Heart left ventricle (tissue), 16 donors: Measurements from ENCODE around the gene SH3BP4. TPM values are rescaled to one million over a fixed set of nuclear protein-coding genes. Genes with fewer than 3 reads are reported as not detected.

Experiments used
- ATAC-seq, 4 donors: fragments of 200-7000 bp; cut with Tn5 transposase; one replicate each; pipeline ENCODE4 v1.9.1; 2020 to 2022; ENCODE audit warnings: moderate library complexity in 4 of 4, mild to moderate bottlenecking in 3 of 4, moderate number of reproducible peaks in 1 of 4
- DNase-seq, 5 donors: peaks; one replicate each; pipeline ENCODE4 v3.0.0-alpha.2; 2020
- H3K27ac ChIP-seq, 12 donors: fragments of 200-600 bp; sonication (generic) in 4 of 12; one replicate each; pipeline versions ENCODE4 v1.5.0 to v1.8.0; 2016 to 2022; ENCODE audit warnings: mild to moderate bottlenecking in 2 of 12
- H3K27me3 ChIP-seq, 9 donors: fragments of 200-600 bp; sonication (generic) in 2 of 9; one replicate each; pipeline versions ENCODE4 v1.5.1 to v1.8.0; 2016 to 2022; ENCODE audit warnings: mild to moderate bottlenecking in 3 of 9
- H3K36me3 ChIP-seq, 9 donors: fragments of 200-600 bp; sonication (generic) in 2 of 9; one replicate each; pipeline versions ENCODE4 v1.5.0 to v1.8.0; 2018 to 2022; ENCODE audit warnings: mild to moderate bottlenecking in 2 of 9
- H3K4me1 ChIP-seq, 12 donors: fragments of 200-600 bp; sonication (generic) in 4 of 12; one replicate each; pipeline versions ENCODE4 v1.5.0 to v1.8.0; 2016 to 2022; ENCODE audit warnings: mild to moderate bottlenecking in 3 of 12
- H3K4me3 ChIP-seq, 12 donors: fragments of 200-600 bp; sonication (generic) in 4 of 12; one replicate each; pipeline versions ENCODE4 v1.5.0 to v1.8.0; 2017 to 2022; ENCODE audit warnings: mild to moderate bottlenecking in 9 of 12, moderate library complexity in 4 of 12
- H3K9me3 ChIP-seq, 12 donors: fragments of 200-600 bp; sonication (generic) in 4 of 12; one replicate each; pipeline versions ENCODE4 v1.5.0 to v1.8.0; 2016 to 2022; ENCODE audit warnings: mild to moderate bottlenecking in 1 of 12
- CTCF ChIP-seq, 12 donors: fragments of 200-600 bp; sonication (generic) in 4 of 12; IDR thresholded peaks; one replicate each; pipeline versions ENCODE4 v1.5.0 to v1.8.0; 2018 to 2022; ENCODE audit warnings: antibody characterized with exemption in 12 of 12, mild to moderate bottlenecking in 5 of 12
- POLR2A ChIP-seq, 2 donors: fragments of 450-650 bp; IDR thresholded peaks; one replicate each; pipeline ENCODE4 v1.6.1; 2017; ENCODE audit warnings: antibody characterized with exemption in 2 of 2, mild to moderate bottlenecking in 2 of 2, moderate library complexity in 2 of 2
- WGBS, 4 donors: extraction: QIAGEN DNeasy Blood & Tissue Kit in 2 of 4; methylation state at CpG; one replicate each; pipeline versions ENCODE4 v1.1.5 to v1.1.7; 2013 to 2018; 5-methylcytosine and 5-hydroxymethylcytosine counted together
- intact Hi-C, 10 donors: fragments of 100-400 bp; cut with DNase I; formaldehyde crosslinking; loops; one replicate each; pipeline versions ENCODE4 v1.11.1 to v1.14.2; 2022
- polyA plus RNA-seq, 2 donors: library from polyadenylated mRNA; stranded (reverse); fragments of 200-250 nt; gene quantifications; one replicate each; pipeline ENCODE4 v1.2.3, GENCODE V29; 2013
- total RNA-seq, 9 donors: library from RNA; depleted of rRNA in 2 of 9; stranded (reverse); fragments of >200 nt in 2 of 9; fragmentation: NEBNext Ultra II Directional in 3 of 9; extraction: Animal tissue kit (Norgen Biotek cat#: 25700) in 3 of 9; gene quantifications; one replicate each; pipeline versions ENCODE4 v1.1.0 to v1.2.4, GENCODE V29; 2016 to 2023
- donor health status: ischemic (EF 13 %, LVEDD 7.1; RV severe dilation, severe dysfunction).
- donor health status: healthy with polysubstance abuse.
- donor health status: DM: no; HTN: yes; CAD: no.
- donor health status: DM: no; HTN: no; CAD: no.
- donor health status: ischemic (EF 25% LVEDD 6.9; RV normal size, moderate dysfunction).
- donor health status: ischemic (EF 25% LVEDD 5.7; RV mildly dilated, moderate dysfunction).
- donor health status: healthy.
- donor health status: DM: yes; HTN: yes; CAD: no.
- donor health status: ischemic (EF 35%, LVEDD 5.7; RV mildly dilated, moderate dysfunction).
- donor health status: nonischemic (EF 11% LVEDD 7.7; RV severe dilation, severe dysfunction).
- donor health status: DM: yes; HTN: yes; CAD: no.
- donor health status: PGD.
- donor health status: ischemic (EF 29% LVEDD 5.4; RV normal size, mild dysfunction).
- donor health status: nonischemic (EF 23%, LVEDD 6.1; RV moderate dilation, normal function).

The SH3BP4 gene
- total and polyA plus RNA-seq, 11 donors, result 5.4 to 33.5 (median 12.4) TPM

- Histone ChIP-seq H3K9me3 (no peaks in the 10 kb centered on the region), H3K27ac (no peak overlapping the region), H3K36me3 (peaks cover 0 to 20% (median 11%) of the 10 kb centered on the region in 9 donors), H3K4me1 (peaks cover 0 to 6% (median under 1%) of the 10 kb centered on the region in 12 donors), H3K4me3 (no peak overlapping the region), H3K27me3 (no peaks in the 10 kb centered on the region)
- intact Hi-C loops, result no loop called here
- DNase-seq, result no peak
- peak in 1 of 4 donors; percentile 39 for ATAC-seq
- TF ChIP-seq POLR2A (IDR thresholded peaks at IDR 0.05) (no peak), CTCF (IDR thresholded peaks at IDR 0.05) (no peak)
- WGBS, 4 donors, result 73 to 91% (median 84%) methylated on average over 7 to 10 of the region's 10 CpGs
Measured at GRCh38 chr2:235032949-235033348, 81.1 kb downstream of the SH3BP4 start.

- peak in 1 of 5 donors; percentile 36 for DNase-seq
- TF ChIP-seq CTCF (IDR thresholded peaks at IDR 0.05), result no peak
- TF ChIP-seq POLR2A (IDR thresholded peaks at IDR 0.05), result no peak
- Histone ChIP-seq H3K9me3 (no peaks in the 10 kb centered on the region), H3K4me1 (peaks cover 0 to 6% (median 0%) of the 10 kb centered on the region in 12 donors), H3K27ac (no peak overlapping the region), H3K36me3 (peaks cover 0 to 26% (median 11%) of the 10 kb centered on the region in 9 donors), H3K27me3 (no peaks in the 10 kb centered on the region), H3K4me3 (no peak overlapping the region)
- no peak for ATAC-seq
- intact Hi-C loops, result no loop called here
- 95 to 99% (median 95%) methylated on average over 29 to 30 of the region's 30 CpGs for WGBS, 4 donors
Measured at GRCh38 chr2:235034265-235035118, 82.7 kb downstream of the SH3BP4 start.

- DNase-seq, result peak in 1 of 5 donors; percentile 10
- 96 to 98% (median 98%) methylated on average over 8 of the region's 8 CpGs for WGBS, 4 donors
Measured at GRCh38 chr2:235037604-235038166, 85.9 kb downstream of the SH3BP4 start.

More at GRCh38 chr2:235037604-235038166, 85.9 kb downstream of the SH3BP4 start:
- ATAC-seq, result no peak
- Histone ChIP-seq H3K27me3 (no peaks in the 10 kb centered on the region), H3K27ac (no peak overlapping the region), H3K36me3 (peaks cover 0 to 47% (median 34%) of the 10 kb centered on the region in 9 donors), H3K9me3 (no peaks in the 10 kb centered on the region), H3K4me3 (no peak overlapping the region), H3K4me1 (no peaks in the 10 kb centered on the region)
- TF ChIP-seq CTCF (IDR thresholded peaks at IDR 0.05) (no peak), POLR2A (IDR thresholded peaks at IDR 0.05) (no peak)
- intact Hi-C loops, result no loop called here
